Stromal cell of bone marrow (primary cell): Measurements from ENCODE around the gene GPR31.
"Not testable (repeated sequence)": the region's sequence is repeated elsewhere in the genome, so short reads cannot be mapped to it uniquely, and the experiment has no call there.

Source experiments
- DNase-seq: peaks from one replicate; pipeline ENCODE4 v3.0.0-alpha.2; 2012; ENCODE audit warnings: low read depth

The GPR31 gene

DNA sequence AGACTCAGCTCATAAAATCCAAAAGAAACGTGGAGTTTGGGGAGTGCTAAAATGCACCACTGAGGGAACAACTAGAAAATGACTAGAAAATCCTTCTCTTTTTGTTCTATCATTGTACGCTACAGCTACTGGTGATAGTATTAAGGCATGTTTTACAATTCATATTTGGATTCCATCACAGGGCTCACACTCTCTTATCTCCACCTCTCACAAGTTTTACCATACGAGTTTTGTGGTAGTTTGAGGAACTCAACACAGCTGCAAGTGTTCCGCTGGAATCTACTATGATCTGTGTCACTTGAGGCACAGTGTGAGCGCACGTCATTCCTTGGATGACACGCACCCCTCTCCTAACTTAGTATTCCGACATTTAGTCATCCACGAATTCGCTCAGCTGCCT, 9.9 kb upstream of the GPR31 start:
- DNase-seq, result not testable (repeated sequence)

DNA sequence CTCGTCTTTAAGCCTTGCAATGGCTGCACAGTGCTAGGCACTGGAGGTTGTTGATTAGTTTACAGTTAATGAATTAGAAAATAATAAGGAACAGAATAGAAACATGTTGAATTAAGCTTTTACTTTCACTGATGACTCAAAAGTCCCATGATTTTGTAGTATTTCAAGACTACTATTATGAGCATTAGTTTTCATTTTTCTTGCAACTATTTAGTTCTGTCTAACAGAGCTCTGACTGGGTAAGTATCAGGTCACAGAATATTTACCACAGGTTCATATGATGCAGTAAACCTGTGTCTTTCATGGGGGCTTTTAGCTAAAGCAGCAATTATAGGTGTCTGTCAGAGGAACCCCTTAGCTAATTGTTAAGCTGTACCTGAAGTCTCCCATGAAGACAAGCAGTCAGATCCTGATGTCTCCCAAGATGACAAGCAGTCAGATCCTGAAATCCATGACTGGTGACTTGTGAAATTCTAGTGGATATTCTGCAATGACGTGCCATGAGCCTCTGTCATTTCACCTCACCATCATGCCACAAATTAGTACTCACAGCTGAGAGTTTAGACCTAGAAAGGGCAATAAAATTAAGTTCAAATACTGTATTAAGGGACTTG, 8.2 kb upstream of the GPR31 start:
- no peak for DNase-seq

DNA sequence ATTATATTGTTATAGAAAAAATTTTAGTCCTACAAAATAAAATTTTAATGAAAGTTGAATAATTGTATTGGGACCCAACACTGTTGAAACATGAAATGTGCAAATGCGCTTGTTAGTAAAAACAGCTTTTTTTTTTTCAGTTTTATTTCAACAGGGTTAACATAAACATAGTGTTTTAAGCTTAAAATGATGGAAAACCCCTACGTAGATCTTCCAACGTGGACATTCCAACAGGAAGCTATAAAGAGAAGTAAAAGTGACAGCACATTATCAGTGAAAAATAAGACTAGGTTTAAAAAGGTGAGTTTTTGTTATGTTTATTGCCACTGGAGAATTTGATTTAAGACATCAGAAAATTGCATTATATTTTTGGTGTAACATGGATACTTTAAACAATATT, 6.5 kb upstream of the GPR31 start:
- no peak for DNase-seq

DNA sequence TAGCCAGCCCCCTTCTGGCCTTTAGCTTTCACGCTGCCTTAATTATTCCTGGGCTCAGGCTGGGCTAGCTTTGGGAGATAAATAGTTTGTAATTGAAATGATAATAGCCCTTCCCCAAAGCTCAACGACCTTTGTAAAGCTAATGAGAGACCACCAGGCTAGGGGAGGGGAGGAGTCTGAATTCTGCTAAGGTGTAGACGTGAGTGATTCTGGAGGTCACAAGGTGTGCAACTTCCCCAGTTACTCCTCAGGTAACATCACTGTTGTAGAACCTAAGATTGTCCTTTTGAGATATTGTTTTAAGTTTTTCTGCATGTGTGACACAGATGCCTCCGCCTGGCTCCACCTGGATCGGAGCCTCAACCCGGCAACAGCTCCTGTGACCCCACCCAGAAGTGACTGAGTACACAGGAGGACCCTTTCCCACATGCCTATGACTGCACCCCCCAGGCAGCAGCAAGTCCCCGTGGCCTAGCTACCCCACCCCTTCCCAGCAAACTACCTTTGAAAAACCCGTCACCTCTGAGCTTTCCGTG, 5.8 kb upstream of the GPR31 start:
- DNase-seq, result no peak

DNA sequence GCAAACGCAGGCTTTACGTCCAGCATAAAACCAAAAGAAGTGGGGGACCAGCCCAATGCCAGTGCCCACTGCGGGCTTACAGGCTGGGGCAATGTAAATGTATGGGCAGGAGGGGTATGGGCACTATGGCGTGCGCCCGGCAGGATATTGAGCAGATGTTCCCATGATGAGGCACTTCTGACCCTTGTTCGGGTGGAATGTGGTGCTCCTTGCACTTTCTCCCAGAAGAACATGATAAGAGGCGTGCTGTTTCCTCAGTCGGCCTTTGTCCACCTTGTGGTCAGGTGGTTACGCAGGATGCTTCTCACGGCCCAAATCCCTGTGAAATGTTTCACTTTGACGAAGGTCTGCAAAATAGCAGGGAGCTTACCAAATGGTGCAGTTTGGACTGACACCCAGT, 4.8 kb upstream of the GPR31 start:
- no peak for DNase-seq

DNA sequence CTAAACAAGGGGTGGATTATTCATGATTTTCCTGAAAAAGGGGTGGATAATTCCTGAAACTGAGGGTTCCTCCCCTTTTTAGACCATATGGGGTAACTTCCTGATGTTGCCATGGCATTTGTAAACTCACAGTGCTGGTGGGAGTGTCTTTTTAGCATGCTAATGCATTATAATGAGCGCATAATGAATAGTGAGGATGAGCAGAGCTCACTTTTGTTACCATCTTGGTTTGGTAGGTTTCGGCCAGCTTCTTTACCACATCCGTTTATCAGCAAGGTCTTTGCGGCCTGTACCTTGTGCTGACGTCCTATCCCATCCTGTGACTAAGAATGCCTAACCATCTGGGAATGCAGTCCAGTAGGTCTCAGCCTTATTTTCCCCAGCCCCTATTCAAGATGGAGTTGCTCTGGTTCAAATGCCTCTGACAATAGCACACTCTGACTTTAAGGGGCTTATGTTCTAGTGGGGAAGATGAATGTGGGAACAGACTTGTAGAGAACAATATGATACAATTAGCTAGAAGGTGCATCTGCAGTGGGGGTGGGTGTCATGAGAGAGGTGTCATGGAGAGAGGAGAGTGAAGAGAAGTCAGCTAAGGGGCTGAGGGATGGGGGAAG, 4.2 kb upstream of the GPR31 start:
- no peak for DNase-seq

DNA sequence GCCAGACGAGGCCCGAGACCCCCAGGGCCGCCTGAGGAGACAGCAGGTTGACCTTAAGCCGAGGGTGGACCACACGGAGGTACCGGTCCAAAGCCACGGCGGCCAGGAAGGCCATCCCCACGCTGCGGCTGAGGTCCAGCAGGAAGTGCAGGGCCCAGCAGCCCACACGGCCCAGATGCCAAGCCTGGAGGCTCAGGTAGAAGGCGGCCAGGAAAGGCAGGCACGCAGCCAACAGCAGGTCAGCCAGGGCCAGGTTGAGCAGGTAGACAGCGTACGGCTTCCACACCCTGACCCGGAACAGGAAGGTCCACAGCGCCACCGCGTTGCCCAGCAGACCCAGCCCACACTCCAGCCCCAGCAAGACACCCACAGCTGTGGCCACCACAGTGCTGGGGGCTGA, 366 bp downstream of the GPR31 start:
- DNase-seq, result no peak

DNA sequence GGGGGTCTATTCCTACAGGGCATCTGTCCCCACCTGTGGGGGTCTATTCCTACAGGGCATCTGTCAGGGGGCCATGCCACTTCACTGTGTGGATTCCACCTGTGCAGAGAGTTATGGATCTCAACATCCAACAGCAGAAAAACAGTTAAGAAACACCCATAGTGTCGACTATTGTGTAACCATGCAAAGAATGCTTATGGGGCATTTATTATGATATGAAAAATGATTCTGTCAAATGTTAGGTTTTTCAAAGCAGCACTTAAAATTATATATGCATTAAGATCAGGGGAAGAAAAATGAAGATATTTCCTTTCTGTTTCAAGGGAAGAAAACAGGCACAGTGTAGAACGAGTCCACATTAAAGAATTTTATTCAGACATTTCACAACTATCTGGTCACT, 2.9 kb downstream of the GPR31 start:
- DNase-seq, result no peak

DNA sequence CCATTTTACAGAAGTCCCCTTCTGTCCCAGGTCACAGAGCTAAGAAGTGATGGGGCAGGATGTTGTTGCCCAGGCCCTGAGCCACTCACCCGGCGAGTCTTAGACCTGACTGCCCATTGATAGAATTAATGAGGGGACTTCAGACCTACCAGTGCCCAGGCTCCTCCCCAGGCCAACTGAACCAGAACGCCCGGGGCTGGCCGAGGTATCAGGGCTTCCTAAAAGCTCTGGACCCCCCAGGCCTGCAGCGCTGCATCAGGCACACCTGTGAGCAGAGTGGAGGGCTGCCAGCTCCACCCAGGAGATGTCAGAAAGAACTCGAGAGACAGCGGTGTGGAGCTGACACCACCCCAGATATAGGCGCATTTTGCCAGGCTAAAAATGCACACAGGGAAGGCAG, 3.5 kb downstream of the GPR31 start:
- no peak for DNase-seq

DNA sequence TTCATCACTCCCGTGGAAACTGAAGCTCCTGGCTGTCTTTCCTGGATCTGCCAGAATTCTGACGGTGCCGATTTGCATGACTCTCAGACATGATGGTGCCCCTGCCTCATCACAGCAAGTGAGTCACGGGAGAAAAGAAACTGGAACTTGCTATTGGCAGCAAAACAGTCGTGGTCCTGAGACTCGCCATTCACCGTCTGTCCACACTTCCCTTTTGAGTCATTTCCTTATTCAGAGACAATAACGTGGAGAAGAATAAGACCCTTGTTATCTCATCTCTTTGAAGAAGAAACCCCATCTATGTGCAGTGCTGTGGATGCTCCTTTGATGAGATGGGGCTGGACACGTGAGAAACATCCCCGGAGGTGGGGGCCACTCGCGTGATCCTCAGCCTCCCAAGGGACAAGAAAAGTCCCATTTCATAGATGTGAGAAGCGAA, 4.2 kb downstream of the GPR31 start:
- peak; percentile 8 for DNase-seq

DNA sequence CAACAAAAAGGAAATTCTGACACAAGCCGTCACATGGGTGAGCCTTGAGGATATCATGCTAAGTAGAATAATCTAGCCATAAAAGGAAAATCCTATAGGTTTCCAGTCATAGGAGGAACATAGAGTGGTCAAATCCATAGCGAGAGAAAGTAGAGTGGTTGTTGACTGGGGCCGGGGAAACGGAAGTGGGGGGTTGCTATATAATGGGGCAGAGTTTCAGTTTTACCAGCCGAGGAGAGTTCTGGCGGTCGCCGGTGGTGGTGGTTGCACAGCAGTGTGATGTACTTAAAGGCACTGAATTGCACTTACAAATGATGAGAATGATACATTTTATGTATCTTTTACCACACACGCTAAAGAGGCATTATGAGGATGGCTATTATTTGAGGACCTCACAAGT, 4.9 kb downstream of the GPR31 start:
- no peak for DNase-seq

DNA sequence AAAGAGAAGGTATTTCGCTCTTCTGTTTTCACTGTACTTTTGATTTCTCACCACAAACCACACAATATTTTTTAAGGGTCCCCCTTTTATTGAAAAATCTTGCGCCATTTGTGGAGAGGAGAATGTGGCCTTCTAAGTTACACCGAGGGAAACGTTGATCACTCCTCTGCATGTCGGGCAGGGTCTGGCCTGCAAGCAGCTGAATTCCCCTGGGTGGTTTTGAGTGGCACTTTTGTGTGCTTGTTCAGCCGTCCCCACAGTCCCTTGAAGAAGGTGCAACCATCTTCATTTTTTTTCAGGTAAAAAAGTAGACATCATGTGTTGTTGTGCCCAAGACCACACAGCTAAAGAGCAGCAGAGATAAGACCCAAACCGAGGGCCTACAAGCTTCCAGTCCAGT, 6.1 kb downstream of the GPR31 start:
- DNase-seq, result no peak

DNA sequence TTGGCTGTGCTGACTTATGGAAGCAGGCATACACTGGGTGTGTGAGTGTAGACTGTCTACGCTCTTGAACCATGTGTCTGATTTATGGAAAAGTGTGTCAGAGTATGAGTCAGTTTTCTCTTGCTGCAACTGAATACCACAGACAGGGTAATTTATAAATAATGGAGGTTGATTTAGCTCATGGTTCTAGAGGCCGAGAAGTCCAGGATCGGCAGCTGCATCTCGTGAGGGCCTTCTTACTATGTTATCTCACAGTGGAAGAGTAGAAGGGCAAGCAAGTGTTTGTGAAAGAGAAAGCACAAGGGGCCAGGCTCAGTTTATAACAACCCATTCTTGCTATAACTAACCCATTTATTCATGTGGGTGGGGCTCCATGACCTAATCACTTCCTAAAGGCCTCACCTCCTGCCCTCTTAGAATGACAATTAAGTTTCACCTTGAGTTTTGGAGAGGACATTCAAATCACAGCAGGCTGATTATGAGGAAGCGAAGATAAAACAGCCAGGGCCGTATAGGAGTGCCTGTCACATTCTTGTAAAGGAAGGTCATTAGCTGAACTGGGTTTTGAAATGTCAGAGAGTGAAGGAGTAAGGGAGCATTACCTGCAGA, 6.7 kb downstream of the GPR31 start:
- DNase-seq, result no peak

DNA sequence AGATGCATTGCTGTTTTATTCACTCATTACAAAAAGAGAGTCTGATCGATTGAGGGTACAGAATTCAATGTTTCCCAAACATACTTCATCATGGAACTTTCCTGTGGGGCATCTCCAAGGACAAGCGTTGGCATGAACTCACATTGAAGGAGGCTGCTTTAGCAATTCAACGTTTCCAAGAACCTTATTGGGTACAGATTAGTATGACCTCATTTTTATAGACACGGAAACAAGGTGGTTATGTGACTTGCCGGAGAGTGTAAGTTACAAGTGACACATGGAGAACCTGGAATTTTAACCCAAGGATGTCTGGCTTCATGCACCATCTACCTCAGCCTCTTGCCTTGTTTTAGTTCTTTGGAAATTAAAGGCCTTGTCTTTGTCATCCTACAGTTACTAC, 8.8 kb downstream of the GPR31 start:
- DNase-seq, result no peak

DNA sequence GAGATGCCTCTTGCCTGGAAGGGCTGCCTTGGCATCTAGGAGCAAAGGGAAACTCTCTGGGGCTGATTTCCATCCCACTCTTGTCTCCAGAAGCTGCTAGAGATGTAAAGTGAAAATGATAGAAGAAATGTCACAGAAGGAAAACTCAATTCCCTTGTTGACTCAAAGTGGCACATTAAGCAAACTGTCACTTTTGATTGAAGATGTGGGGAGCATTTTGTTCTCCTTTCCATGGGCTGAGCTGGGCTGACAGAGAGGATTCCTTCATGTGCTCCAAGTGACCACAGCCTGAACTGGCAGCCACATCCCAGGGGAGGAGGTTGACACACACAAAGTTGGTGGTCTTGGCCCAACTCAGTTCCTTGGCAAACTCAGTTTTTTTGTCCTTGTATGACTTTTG, 9.8 kb downstream of the GPR31 start:
- no peak for DNase-seq

DNA sequence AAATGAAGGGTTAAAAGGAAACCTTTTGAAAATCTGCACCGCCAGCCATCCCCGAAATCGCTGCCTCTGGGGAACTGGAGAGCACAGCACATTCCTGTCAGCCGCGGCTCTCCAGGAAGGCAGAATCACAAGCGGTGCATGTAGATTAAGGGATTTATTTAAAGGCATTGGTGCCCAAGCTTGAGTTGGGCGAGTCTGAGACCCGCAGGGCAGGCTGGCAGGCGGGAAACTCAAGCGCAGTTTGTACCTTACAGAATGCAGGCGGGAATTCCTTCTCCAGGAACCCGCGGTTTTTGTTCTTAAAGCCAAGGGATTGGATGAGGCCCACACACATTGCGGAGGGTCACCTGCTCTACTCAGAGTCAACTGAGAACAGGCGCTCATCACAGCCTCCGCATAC, 10.8 kb downstream of the GPR31 start:
- no peak for DNase-seq

DNA sequence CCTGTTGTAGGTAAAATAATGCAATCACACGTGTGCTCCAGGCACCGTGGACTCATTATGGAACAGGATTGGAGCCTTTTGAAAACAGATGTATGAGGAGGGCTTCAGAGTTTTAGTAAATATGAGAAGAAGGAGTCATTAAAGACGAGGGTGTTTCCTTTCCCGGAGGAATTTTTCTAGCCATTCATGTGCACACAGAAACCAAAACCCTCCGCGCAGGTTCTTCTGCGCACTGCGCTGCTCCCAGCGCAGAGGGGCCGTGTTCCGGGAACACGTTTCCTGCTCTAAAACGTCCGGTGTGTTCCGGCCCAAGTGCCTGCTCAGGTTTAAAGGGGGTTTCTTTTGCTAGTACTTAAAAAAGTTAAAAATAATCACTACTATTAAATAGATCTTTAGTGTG, 11.6 kb downstream of the GPR31 start:
- DNase-seq, result no peak

DNA sequence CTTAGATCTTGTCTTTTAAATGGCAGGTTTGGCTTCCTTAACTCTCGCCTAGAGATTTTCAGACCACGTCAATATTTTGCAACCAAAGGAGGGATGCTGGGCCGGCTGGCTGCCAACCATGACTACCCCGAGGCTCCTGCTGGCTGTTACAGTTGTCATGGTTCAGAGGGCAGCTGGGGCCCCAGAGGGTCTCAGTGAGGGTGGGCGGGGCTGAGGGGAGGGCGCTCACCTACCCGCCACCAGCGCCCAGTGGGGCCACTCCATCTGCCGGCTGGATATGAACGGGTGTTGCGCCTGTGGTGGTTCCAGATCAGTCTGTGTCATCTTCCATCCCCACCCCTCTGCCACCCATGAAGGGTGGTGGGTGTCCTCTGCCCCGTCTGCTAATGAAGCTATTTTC, 12.3 kb downstream of the GPR31 start:
- no peak for DNase-seq

DNA sequence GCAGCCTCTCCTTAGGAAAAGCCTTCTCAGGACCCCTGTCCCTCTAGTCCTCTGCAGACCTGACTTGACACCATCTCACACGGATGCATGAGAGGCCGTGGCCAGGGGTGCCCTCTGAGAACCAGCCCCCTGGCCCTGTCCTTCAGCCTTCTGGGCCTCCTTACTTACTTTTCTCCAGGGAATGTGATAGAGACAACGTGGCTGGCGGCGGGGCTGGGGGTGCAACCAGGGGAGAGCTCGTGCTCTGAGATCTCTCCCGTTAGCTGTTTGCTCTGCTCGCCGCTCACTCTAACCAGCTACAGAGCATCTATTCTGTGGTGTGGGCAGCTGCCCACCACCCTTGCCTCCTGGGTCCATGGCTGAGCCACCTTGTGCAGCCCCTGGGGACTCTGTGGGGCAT, 14.7 kb downstream of the GPR31 start:
- no peak for DNase-seq

DNA sequence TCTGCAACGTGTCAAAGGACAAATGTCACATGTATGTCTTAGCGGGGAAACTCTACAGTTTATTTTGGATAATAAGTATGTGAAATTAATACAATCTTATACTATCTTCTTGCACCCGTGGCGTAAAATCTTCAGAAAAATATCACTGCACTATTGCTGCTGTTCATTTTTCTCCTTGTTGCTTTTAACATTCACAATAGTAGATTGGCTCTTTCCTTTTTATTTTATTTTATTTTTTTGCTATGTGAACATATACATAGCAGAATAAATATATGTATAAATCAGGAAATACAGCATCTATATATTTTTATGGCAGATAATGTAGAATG, 15.4 kb downstream of the GPR31 start:
- DNase-seq, result no peak

DNA sequence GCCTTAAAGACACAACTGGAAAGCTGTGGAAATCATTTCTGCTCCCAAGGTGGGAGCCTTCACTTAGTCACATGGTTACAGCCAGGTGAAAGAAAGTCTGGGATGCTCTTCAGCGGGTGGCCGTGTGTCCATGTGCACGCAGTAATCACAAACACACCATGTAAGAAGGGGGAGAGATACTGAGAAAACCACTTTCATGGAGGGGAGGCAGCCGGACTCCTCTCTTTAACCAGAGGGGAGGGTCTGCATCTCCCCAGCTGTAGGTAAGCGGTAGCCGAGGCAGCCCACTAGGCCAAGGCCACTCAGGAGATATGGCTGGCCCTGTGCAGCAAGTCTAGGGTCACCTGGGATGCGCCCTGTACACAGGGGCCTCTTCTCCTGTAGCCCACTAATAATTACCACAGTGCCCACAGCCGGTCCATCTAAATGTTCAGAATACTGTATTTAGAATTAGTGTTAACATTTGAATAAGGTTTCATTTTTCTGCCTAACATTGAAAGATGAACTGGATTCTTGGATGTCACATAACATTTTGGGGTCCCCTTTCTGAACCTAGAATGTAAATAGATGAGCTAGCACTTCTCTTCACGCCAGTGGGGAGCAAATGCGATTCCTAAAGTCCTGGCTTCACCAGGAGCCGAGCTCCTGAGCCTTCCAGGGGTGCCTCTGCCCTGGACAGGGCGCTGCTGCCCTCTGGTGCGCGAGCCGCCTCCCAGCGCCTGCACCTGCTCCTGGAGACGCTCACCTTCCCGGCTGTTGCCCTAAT, 15.9 kb downstream of the GPR31 start:
- DNase-seq, result no peak

DNA sequence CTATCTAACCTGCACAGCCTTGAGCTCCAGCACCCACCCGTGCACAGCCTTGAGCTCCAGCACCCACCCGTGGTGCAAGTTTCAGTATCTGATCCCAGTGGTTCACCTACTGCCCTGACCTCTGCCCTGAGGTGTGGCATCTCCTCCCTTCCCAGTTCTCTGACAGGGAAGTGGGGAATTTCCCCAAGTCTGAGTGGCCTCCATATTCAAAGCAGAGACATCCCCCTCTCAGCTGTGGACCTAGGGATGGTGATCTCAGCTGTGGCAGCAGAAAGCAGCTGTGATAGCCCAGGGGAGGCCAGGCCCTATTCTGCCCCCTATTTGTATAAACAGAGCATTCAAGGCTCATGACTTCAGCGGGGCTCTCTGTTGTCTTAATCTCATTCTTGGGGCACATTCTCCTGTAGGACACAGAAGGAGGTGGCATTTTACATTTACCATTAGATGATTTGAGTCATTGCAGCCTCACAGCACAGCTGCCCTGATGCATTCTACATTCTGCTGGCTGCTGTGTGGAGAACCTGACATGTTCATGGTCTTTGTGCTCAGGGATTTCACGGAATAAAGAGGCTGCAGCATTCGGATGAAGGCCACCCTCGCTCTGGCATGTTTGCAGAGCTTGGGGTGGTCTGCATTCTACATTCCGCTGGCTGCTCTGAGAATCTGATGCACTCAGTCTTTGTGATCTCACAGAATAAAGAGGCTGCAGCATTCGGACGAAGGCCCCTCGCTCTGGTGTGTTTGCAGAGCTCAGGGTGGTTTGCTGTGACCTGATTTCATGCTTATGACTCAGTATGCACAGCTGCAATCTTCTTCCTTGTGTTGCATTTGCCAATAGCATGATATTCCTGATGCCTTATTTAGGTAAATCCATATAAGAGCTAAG, 16.9 kb downstream of the GPR31 start:
- no peak for DNase-seq
